Lung (tissue), 12 donors: Measurements from ENCODE around the gene AFAP1. TPM values are rescaled to one million over a fixed set of nuclear protein-coding genes. Genes with fewer than 3 reads are reported as not detected.

Source experiments
- ATAC-seq: fragments of 200-7000 bp; cut with Tn5 transposase; one replicate; pipeline ENCODE4 v1.9.1; 2020; ENCODE audit warnings: moderate number of reproducible peaks; ENCODE audit not compliant: insufficient read depth, low FRiP score
- DNase-seq, 3 donors: peaks; one replicate each; pipeline ENCODE4 v3.0.0-alpha.2; 2013 to 2017
- H3K27ac ChIP-seq, 2 donors: one replicate each; pipeline ENCODE4 v1.5.1; 2013; ENCODE audit warnings: mild to moderate bottlenecking in 2 of 2, moderate library complexity in 2 of 2, control low read depth in 1 of 2, inconsistent platforms in 1 of 2, low read depth in 1 of 2, low read length in 1 of 2
- H3K27me3 ChIP-seq, 3 donors: one replicate each; pipeline ENCODE4 v1.5.1; 2013; ENCODE audit warnings: low read length in 2 of 3; ENCODE audit not compliant: control insufficient read depth in 3 of 3, insufficient read depth in 3 of 3
- H3K36me3 ChIP-seq, 4 donors: one replicate each; pipeline ENCODE4 v1.5.1; 2013; ENCODE audit warnings: low read length in 4 of 4, mild to moderate bottlenecking in 1 of 4, moderate library complexity in 1 of 4; ENCODE audit not compliant: control insufficient read depth in 4 of 4, insufficient read depth in 4 of 4
- H3K4me1 ChIP-seq, 5 donors: one replicate each; pipeline ENCODE4 v1.5.1; 2013; ENCODE audit warnings: low read length in 5 of 5, mild to moderate bottlenecking in 2 of 5, moderate library complexity in 1 of 5; ENCODE audit not compliant: control insufficient read depth in 5 of 5, insufficient read depth in 5 of 5
- H3K4me3 ChIP-seq: one replicate; pipeline ENCODE4 v1.5.1; 2013; ENCODE audit warnings: mild to moderate bottlenecking, control low read depth, moderate library complexity
- H3K9ac ChIP-seq, 2 donors: one replicate each; pipeline ENCODE4 v1.5.1; 2013; ENCODE audit warnings: low read length in 2 of 2, control low read depth in 1 of 2; ENCODE audit not compliant: insufficient read depth in 1 of 2
- H3K9me3 ChIP-seq, 4 donors: one replicate each; pipeline ENCODE4 v1.5.1; 2013; ENCODE audit warnings: low read length in 3 of 4, mild to moderate bottlenecking in 1 of 4, moderate library complexity in 1 of 4; ENCODE audit not compliant: control insufficient read depth in 4 of 4, insufficient read depth in 3 of 4
- WGBS, 2 donors: extraction: QIAGEN DNeasy Blood & Tissue Kit; methylation state at CpG; one replicate each; pipeline ENCODE4 v1.1.7; 2013; 5-methylcytosine and 5-hydroxymethylcytosine counted together
- polyA plus RNA-seq, 2 donors: library from polyadenylated mRNA; stranded (reverse); fragments of 200-250 nt; gene quantifications; one replicate each; pipeline ENCODE4 v1.2.1, GENCODE V29; 2013
- total RNA-seq, 2 donors: library from RNA; depleted of rRNA in 1 of 2; stranded (reverse); fragments of >200 nt in 1 of 2; gene quantifications; one replicate each; pipeline ENCODE4 v1.2.1, GENCODE V29; 2014 to 2021
- TF ChIP-seq, protein P1 (sequence below): IDR thresholded peaks from 2 replicates; pipeline ENCODE4 v1.5.1; 2012; ENCODE audit warnings: mild to moderate bottlenecking; ENCODE audit errors: control extremely low read depth, extremely low read depth
- donor health status: control.
- donor health status: control.
- donor health status: Bipolar disorder and iron deficiency.
- donor health status: healthy.
- donor health status: DM: yes; HTN: yes; CAD: no.

AFAP1 gene
- total and polyA plus RNA-seq, 4 donors: 5.3 to 34.1 (median 12.3) TPM

DNA sequence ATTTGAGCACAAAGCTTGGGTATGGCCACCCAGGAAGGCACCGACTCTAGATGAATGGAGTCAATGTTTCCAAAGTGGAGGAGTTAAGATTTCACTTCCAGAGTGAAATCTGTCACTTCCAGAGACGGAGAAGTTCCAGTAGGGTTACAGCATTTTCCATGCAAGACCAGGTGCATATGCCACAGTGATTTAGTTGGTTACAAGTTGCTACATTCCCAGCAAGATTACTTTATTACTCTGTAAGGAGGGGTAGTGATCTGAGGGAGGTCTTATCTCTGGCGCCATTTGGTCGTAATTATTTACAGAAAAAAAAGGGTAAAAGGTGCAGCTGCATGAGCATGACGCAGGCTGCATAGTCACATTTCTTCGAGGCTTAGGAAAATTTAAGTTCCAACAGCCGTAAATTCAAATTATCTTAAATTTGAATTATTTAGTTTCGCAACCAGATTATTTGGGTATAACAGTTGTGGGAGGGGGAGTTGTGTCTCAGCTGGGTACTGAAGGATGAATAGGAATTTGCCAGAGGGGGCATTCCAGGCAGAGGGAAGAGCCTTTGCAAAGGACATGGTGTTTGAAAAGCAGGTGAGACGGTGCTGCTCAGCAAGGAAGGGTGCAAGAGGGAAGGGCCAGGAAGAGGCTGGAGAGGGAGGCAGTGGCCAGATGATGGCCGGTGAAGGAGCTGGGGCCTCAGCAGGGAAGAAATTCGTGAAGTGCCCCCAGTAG is 17.4 kb upstream of the AFAP1 start:
- H3K4me1 ChIP-seq: peaks cover 0 to 30% (median 13%) of the 10 kb centered on the region in 5 donors
- no peak overlapping the region for H3K4me3 ChIP-seq
- H3K27me3 ChIP-seq: no peaks in the 10 kb centered on the region
- no peak for DNase-seq
- H3K27ac ChIP-seq: no peak overlapping the region
- TF ChIP-seq, protein P1, sequence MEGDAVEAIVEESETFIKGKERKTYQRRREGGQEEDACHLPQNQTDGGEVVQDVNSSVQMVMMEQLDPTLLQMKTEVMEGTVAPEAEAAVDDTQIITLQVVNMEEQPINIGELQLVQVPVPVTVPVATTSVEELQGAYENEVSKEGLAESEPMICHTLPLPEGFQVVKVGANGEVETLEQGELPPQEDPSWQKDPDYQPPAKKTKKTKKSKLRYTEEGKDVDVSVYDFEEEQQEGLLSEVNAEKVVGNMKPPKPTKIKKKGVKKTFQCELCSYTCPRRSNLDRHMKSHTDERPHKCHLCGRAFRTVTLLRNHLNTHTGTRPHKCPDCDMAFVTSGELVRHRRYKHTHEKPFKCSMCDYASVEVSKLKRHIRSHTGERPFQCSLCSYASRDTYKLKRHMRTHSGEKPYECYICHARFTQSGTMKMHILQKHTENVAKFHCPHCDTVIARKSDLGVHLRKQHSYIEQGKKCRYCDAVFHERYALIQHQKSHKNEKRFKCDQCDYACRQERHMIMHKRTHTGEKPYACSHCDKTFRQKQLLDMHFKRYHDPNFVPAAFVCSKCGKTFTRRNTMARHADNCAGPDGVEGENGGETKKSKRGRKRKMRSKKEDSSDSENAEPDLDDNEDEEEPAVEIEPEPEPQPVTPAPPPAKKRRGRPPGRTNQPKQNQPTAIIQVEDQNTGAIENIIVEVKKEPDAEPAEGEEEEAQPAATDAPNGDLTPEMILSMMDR: no peak
- H3K9ac ChIP-seq: no peak overlapping the region
- no peak for ATAC-seq
- no peaks in the 10 kb centered on the region for H3K9me3 ChIP-seq
- WGBS, 2 donors: 58 to 75% methylated on average over 11 of the region's 11 CpGs
- no peaks in the 10 kb centered on the region for H3K36me3 ChIP-seq

DNA sequence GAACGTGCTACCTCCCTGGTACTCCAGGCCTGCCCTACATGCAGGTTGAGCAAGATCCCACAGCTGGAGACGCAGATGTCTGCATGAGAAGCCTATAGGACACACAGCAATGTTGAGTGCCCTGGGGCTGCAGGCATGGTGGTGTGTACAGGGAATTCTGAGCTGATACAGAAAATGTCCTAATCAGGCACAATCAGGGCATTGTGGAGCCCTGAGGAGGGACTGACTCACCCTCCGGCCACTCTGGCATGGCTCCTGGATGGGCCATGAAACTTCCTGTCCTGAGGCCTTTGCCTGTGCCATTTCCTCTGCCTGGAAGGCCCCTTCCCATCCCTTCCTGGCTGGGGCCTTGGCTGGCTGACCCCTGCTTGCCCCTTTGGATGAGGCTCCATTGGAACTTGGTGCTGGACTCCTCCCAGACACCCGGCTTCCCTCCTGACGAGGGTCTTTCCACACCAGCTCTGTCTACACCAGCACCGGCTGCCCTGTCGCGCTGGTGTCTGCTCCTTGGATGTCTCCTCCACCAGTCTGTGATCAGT is 16.7 kb upstream of the AFAP1 start:
- TF ChIP-seq, protein P1: no peak
- H3K4me1 ChIP-seq: peaks cover 0 to 30% (median 13%) of the 10 kb centered on the region in 5 donors
- H3K9ac ChIP-seq: no peak overlapping the region
- 51 to 57% methylated on average over 8 of the region's 8 CpGs for WGBS, 2 donors
- peak overlapping the region in 1 of 2 donors; percentile 52 for H3K27ac ChIP-seq
- H3K36me3 ChIP-seq: no peaks in the 10 kb centered on the region
- peak; percentile 51 for ATAC-seq
- no peaks in the 10 kb centered on the region for H3K27me3 ChIP-seq
- no peak overlapping the region for H3K4me3 ChIP-seq
- H3K9me3 ChIP-seq: no peaks in the 10 kb centered on the region
- peak; percentile 54 to 72 (median 68) for DNase-seq

DNA sequence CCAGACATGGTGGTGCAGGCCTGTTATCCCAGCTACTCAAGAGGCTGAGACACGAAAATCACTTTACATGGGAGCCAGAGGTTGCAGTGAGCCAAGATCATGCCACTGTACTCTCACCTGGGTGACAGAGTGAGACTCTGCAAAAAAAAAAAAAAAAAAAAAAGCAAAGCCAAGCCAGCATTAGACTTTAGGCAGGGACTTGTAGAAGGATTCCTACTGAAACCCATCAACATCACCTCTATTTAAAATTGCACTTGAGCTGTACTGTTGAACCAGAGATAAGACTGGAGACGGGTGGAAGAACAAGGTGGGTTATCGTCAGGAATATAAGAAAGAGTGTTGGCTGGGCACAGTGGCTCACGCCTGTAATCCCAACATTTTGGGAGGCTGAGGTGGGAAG is 15.7 kb upstream of the AFAP1 start:
- DNase-seq: no peak
- WGBS, 2 donors: 78 to 92% methylated on average over 4 of the region's 4 CpGs
- H3K9me3 ChIP-seq: no peaks in the 10 kb centered on the region
- TF ChIP-seq, protein P1: no peak
- no peak for ATAC-seq
- H3K27me3 ChIP-seq: no peaks in the 10 kb centered on the region
- no peaks in the 10 kb centered on the region for H3K36me3 ChIP-seq
- H3K9ac ChIP-seq: no peak overlapping the region
- no peak overlapping the region for H3K4me3 ChIP-seq
- H3K4me1 ChIP-seq: peaks cover 0 to 20% (median 9%) of the 10 kb centered on the region in 5 donors
- no peak overlapping the region for H3K27ac ChIP-seq
